D721Med (cell line): ENCODE data around the gene ADAT2.
"Not testable (repeated sequence)": the region's sequence is repeated elsewhere in the genome, so short reads cannot be mapped to it uniquely, and the experiment has no call there.

Experiments used
- DNase-seq: peaks from one replicate; pipeline ENCODE4 v3.0.0; 2011; ENCODE audit warnings: low spot score; ENCODE audit not compliant: insufficient read length
- FAIRE-seq: peaks from 2 replicates; lab custom pipeline; 2011; peaks lifted over from hg19 to GRCh38; lab: Jason Lieb, UNC
- TF ChIP-seq, protein P1 (sequence below): IDR thresholded peaks from 2 replicates; pipeline ENCODE4 v1.5.1; 2012; ENCODE audit warnings: mild to moderate bottlenecking, control low read depth; ENCODE audit not compliant: insufficient read depth; ENCODE audit errors: missing control alignments

The ADAT2 gene

DNA sequence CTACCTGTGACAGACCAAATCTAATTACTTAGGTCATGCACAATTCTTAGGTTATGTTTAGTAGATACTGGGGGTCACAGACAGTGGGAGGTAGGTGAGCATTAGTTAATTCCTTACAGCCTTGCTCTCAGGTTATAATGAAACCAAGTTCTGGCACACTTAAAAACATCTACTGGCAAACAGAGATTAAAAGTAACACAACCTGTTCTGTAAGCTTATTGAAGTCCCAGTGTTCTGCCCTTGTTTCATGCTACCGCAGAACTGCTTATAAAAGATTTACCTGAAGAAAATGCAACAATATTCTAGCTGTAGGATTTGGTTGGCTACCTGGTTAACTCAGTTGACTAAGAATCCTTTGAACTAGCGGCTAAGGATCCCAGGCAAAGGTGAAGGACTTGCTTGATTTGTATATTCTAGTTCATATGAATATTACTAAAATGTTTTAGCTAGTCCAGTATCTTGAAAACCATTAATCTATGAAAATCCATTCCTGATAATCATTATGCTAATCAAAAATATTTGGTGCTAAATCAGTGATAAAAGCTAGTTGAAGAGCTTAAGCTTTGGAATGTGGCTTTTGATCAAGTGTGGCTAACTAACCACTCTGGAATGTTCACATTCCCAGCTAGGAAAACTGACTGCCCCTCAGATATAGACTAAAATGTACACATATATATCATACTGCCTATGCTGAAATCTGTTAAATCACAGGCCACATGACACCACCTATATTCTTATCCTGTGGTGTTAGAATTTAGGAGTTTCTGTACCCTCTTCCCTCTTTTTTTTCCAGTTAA is 7.3 kb upstream of the ADAT2 start:
- DNase-seq (no peak), FAIRE-seq (no peak)
- TF ChIP-seq, protein P1, sequence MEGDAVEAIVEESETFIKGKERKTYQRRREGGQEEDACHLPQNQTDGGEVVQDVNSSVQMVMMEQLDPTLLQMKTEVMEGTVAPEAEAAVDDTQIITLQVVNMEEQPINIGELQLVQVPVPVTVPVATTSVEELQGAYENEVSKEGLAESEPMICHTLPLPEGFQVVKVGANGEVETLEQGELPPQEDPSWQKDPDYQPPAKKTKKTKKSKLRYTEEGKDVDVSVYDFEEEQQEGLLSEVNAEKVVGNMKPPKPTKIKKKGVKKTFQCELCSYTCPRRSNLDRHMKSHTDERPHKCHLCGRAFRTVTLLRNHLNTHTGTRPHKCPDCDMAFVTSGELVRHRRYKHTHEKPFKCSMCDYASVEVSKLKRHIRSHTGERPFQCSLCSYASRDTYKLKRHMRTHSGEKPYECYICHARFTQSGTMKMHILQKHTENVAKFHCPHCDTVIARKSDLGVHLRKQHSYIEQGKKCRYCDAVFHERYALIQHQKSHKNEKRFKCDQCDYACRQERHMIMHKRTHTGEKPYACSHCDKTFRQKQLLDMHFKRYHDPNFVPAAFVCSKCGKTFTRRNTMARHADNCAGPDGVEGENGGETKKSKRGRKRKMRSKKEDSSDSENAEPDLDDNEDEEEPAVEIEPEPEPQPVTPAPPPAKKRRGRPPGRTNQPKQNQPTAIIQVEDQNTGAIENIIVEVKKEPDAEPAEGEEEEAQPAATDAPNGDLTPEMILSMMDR, result no peak

DNA sequence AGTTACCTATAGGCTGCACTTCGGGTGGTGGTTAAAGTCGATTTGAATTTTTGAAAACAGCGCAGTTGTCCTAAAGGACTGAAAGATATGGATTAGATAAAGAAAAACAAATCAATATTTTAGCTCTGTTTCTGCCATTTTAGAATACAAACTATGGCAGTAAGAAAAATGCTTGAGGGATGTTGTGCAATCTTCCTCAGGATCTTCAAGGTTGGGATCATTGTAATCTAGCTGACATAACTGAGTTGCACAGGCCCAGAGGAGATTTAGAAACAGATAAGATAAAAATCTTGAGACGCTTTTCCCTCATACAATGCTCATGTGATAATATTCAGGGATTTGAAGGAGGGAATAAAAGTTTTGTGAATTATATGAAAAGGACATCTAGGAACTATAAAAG is 1.0 kb upstream of the ADAT2 start:
- DNase-seq, result no peak
- no peak for FAIRE-seq
- TF ChIP-seq, protein P1, result no peak

DNA sequence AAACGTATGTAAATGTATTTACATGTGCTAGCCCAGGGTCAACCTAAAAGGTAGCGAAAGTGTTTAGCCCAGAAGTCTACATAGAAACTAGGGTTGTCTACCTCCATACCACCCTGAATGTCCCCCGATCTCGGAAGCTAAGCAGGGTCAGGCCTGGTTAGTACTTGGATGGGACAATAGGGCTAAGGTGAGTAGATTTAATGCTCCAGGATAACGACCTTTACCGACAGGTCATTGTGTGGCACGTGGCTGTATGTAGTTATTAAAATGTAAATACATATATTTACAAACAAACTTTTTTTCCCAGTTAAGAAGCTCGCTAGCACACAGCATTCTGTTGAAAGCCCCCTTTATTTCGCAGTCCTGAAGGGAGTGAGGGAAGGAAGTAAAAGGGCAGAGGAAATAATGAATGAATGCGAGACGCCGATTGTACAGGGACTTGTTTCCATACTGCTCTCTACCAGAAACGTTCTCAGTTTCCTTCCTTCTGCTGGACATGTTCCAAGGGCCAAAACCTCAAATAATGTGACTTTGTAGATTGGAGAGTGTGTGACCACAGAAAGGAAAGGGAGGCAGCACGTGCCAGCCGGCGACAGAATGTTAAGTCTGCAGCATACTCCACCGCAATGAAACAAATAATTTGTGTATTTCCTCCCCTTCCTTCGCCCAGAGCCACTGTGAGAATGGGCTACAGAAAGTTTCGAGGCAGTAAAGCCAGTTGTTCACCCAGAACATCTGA is 612 bp downstream of the ADAT2 start:
- FAIRE-seq (no peak), DNase-seq (no peak)

DNA sequence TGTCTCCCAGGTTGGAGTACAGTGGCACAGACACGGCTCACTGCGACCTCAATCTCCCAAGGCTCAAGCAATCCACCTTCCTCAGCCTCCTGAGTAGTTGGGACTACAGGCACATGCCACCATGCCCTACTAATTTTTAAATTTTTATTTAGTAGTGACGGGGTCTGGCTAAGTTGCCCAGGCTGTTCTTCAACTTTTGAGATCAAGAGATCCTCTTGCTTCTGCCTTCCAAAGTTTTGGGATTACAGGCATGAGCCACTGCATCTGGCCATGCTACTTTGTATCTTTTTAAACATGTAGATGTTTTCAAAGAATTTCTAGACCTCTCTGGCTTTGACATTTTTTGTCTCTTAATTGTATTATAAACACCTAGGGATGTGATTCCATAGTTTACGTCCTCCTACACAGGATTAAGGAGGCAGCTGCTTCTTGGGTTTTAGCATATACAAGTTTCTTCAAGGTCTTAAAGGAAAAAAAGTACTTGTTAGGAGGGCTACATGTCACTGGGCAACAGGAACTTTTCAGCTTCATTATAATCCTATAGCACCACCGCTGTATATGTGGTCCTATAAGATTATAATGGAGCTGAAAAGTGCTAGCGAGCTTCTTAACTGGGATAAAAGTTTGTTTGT is 1.3 kb downstream of the ADAT2 start:
- TF ChIP-seq, protein P1, result no peak
- no peak for FAIRE-seq
- DNase-seq, result no peak

More for the DNA sequence above, 612 bp downstream of the ADAT2 start:
- TF ChIP-seq, protein P1, result no peak

DNA sequence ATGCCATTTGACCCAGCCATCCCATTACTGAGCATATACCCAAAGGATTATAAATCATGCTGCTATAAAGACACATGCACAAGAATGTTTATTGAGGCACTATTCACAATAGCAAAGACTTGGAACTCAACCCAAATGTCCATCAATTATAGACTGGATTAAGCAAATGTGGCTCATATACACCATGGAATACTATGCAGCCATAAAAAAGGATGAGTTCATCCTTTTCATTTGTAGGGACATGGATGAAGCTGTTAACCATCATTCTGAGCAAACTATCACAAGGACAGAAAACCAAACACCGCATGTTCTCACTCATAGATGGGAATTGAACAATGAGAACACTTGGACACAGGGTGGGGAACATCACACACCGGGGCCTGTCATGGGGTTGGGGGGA is 2.6 kb downstream of the ADAT2 start:
- not testable (repeated sequence) for FAIRE-seq, DNase-seq

DNA sequence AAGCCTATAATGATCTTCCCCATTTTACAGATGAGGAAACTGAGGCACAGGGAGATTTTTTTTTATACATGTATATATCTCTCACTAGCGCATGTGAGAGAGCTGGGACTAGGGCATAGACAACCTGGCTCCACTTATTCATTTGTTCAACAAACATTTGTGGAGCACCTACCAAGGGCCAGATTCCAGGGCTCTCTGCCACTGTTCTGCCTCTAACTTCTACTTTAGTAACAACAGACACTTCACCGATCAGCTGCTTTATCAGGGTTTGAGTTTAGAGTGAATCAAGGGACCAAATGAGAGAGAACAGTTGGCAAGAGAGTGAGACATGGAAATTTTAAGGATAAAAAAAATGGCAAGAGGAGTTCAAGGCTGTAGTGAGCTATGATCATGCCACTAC is 7.4 kb downstream of the ADAT2 start:
- TF ChIP-seq, protein P1, result no peak
- no peak for DNase-seq
- FAIRE-seq, result no peak

DNA sequence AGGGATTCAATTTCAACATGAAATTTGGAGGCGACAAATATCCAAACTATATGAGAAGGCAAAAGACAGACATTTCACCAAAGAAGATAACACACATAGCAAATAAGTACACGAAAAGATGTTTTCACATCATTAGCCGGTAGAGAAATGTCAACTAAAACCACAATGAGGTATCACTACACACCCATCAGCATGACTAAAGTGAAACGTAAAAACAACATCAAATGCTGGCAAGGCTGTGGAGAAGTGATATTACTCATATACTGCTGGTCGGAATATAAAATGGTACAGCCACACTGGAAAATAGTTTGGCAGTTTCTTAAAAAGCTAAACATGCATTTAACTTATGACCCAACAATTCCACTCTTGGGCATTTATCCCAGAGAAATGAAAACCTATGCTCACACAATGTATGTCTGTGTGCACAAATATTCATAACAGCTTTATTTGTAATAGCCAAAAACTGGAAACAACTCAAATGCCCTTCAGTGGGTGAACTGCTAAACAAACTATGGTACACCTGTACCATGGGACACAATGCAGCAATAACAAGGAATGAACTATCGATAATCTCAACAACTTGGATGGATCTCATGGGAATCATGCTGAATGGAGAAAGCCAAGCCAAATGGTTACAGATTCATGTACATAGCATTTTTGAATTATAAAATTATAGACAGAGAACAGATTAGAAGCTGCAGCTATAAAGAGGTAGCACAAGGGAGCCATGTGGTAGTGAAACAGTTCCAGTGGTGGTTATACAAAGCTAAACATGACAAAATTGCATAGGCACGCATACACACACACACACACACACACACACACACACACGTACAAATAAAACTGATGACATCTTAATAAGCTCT is 8.6 kb downstream of the ADAT2 start:
- FAIRE-seq, result no peak
- TF ChIP-seq, protein P1, result no peak
- DNase-seq, result no peak
